Stimulated activated CD8-positive, alpha-beta memory T cell treated with anti-CD3 and anti-CD28 coated beads, Interleukin-15, amount 100 ng/mL, for 1 hour (primary cell): ENCODE results near the gene RUSC1.
"Not testable (repeated sequence)": the region's sequence is repeated elsewhere in the genome, so short reads cannot be mapped to it uniquely, and the experiment has no call there.

Experiments
- DNase-seq: peaks from one replicate; pipeline ENCODE4 v3.0.0-alpha.2; 2020; ENCODE audit warnings: low read depth

RUSC1 gene

DNA sequence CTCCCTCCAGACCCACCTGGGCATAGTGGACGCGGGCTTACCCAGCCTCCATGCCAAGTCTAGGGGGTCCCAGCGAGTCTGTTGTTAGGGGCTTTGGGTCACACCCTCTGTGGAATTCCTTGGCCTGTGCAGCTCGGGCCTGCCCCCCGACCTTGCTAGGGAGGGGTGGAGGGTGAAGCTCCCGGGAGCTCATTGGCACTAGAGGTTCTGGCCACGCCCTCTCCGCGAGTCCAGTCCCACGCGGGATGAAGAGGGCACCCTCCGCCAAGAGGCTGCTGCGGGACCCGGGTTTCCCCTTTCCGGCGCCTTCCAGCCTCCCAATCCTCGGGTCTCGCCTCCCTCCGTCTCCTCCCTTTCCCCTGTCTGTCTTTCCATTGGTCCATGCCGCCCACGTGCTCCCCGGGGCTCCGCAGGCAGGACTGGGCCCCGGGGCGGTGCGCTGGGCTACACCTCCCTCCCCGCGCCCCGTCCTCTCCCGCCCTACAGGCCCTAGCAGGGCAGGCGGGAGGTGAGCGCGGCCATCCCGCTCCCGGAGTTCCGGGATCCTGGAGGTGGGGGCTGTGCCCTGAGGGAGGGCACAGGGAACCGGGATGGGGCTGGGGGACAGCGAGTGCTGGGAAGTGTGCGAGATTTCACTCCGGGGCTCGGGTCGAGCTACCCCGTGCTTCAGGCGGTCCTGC is 3.5 kb downstream of the RUSC1 start:
- peak; percentile 66 for DNase-seq

DNA sequence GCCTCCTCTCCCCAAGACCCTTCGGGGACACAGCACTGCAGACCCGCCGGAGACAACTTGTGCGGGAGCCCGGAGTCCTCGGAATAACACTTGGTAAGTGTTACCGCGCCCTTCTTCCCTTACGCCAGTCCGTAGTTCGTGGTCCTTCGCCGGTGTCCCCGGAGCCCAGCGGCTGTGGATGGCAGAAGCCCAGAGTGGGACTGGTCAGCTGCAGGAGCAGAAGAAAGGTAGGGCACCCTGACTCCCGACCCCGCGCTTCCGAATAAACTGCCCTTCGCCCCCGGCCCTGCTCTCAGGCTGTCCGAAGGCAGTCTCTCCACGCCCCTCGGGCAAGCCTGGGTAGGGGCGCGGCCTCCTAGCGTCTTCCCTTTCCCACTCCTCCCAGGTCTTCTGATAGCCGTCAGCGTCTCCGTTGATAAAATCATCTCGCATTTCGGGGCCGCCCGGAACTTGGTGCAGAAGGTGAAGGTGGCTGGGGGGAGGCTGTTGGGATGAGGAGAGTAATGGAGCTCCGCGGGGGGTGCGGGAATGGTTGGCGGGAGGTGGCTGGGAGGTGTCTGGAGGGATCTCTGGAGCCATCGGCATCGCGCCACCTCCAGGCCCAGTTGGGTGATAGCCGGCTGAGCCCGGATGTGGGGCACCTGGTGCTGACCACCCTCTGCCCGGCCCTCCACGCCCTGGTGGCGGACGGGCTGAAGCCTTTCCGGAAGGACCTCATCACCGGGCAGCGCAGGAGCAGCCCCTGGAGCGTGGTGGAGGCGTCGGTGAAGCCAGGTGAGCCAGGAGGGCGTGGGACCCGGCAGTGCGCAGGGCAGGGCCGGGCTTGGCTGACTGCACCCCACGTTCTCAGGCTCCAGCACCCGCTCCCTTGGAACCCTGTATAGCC is 4.3 kb downstream of the RUSC1 start:
- no peak for DNase-seq

DNA sequence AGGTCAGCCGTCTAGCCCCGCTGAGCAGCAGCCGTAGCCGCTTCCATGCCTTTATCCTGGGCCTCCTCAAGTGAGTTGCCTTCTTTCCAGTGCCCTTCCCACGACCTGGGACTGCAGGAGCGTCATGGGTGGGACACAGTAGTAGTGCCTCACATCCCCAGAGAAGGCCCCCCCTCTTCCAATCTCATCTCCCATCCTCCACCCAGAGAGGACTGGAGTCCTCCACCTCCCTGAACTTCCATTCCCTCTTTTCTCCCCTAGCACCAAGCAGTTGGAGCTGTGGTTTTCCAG is 4.9 kb downstream of the RUSC1 start:
- no peak for DNase-seq

DNA sequence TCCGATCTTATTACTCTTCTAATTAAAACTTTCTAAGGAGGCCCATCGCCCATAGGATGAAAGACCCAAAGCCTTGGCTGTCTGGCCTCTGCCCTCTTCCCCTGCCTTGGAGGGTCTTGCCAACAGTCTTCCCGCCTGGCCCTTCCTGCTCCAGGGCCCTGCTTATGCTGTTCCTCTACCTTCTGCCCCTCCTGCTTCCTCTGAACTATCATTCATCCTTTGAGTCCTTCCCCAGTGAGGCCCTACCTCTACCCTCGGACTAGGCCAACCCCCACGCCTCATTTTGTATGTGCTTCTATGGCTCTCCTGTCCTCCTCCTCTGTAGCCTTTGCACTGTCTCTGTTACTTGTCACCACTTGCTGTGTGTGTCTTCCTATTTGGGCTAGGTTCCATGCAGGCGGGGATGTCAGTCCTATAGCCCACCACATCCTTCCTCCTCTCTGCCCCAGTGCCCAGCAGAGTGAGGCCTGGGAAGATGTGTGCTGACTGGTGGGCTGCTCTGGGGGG is 5.4 kb downstream of the RUSC1 start:
- no peak for DNase-seq

DNA sequence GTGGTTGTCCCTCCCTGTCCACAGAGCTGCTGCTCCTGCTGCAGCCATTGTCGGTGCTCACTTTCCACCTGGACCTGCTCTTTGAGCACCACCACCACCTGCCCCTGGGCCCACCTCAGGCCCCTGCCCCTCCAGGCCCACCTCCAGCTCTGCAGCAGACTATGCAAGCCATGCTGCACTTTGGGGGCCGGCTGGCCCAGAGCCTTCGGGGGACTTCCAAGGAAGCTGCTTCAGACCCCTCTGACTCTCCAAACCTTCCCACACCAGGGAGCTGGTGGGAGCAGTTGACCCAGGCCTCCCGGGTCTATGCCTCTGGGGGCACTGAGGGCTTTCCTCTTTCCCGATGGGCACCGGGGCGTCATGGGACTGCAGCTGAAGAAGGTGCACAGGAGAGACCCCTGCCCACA is 5.9 kb downstream of the RUSC1 start:
- no peak for DNase-seq

DNA sequence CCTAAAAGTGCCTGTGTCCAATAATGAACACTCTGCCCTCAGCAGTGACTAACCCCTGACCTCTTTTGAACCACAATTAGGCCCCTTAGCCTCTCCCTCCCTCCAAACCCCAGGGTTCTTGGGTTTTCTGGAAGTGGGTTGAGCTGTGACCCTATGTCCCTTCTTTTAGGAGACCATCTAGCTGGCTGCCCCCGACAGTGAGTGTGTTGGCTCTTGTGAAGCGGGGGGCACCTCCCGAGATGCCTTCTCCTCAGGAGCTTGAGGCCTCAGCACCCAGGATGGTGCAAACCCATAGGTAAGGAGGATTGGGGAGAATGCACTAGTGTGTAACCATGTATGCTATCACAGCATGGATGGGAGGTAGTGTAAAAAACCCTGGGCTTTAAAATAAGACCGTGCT is 7.3 kb downstream of the RUSC1 start:
- no peak for DNase-seq

DNA sequence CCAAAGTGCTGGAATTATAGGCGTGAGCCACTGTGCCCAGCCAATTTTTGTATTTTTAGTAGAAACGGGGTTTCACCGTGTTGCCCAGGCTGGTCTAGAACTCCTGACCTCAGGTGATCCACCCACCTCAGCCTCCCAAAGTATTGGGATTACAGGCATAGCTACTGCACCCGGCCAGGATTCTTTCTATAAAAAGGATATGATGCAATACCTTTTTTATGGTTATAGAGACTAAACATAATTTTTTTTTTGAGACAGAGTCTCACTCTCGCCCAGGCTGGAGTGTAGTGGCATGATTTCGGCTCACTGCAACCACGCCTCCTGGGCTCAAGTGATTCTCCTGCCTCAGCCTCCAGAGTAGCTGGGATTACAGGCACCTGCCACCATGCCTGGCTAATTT is 8.2 kb downstream of the RUSC1 start:
- not testable (repeated sequence) for DNase-seq

DNA sequence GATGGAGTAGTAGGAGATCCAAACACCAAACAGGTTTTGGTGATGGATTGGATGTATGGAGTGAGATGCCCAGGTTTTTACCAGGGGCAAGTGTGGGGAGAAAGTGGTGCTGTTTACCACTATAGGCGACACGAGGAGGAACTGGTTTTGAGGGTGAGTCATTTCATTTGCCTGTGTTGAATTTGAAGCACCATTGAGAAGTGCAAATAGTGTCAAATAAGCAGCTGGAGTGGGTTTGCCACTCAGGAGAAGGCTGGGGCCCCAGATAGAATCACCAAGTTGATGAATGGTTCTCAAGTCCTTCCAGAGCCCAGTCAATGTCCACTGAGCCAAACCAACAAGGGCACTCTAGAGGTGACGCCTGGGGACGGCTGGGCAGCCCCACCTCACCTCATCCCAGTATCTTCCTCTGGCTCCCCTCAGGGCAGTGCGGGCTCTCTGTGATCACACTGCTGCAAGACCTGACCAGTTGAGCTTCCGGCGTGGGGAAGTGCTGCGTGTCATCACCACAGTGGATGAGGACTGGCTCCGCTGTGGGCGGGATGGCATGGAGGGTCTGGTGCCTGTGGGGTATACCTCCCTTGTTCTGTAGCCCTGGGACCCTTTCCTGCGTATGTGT is 9.4 kb downstream of the RUSC1 start:
- DNase-seq, result no peak

DNA sequence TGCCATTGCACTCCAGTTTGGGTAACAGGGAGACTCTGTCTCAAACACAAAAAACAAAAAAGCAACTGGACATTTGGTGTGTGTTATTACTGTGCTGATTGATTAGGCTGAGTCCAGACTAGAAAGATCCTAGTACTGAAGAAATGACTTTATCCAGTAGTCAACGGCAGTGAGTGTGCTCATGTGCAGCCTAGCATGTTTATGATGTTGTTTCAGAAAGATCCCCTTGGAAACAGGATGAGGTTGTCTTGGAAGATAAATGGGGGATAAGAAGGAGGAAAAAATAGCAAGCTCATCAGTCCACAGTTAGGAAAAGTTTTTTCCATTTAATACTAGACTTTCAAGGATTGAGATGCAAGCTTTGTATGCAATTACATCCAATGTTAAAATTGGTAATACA is 14.3 kb downstream of the RUSC1 start:
- no peak for DNase-seq

DNA sequence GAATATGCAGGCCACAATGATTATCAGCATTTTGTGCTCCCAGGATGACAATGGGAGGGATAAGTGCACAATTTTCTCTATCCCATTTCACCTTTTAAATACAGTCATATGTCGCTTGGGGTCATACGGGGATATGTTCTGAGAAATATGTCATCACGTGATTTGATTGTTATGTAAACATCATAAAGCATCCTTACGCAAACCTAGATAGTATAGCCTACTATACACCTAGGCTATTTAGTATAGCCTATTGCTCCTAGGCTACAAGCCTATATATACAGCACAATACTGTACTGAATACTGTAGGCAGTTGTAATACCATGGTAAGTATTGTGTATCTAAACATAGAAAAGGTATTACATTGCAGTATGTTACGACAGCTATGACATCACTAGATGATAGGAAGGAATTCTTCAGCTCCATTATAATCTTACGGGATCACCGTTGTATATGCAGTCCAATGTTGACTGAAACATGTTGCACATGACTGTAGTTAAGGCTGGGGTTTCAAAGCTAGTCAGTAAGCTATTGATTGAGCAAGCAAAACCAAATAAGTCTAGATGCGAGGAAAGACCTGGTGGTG is 18.9 kb downstream of the RUSC1 start:
- DNase-seq, result no peak

DNA sequence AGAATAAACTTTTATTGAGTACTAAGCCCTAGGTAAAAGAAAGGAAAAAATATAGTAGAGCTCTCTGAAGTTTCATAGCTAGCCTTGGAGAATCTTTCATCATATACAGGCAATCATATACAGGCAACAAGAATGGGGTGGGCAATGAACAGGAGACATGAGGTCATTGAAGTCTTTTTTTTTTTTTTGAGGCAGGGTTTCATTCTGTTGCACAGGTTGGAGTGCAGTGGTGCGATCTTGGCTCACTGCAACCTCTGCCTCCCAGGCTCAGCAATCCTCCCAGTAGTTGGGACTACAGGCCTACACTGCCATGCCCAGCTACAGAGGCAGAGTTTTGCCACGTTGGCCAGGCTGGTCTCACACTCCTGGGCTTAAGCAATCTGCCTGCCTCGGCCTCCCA is 22.1 kb downstream of the RUSC1 start:
- DNase-seq, result no peak

DNA sequence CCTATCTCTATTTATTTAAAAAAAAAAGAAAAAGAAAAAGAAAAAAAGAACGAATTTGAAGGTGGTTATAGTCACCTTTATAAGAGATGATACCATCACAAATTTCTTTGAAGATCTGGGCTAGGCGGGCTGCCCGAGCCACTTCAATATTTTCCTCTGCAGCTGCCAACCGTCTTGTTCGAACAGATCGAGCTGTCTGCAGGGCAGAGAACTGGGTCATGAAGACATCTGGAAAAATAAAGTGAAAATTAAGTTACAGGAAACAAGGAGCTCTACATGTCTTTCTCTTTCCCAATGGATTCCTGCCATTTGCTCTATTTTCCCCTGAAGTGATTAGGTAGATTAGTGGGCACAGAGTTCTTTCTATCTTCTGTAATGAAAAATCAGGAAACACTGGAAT is 31.9 kb downstream of the RUSC1 start:
- DNase-seq, result no peak

DNA sequence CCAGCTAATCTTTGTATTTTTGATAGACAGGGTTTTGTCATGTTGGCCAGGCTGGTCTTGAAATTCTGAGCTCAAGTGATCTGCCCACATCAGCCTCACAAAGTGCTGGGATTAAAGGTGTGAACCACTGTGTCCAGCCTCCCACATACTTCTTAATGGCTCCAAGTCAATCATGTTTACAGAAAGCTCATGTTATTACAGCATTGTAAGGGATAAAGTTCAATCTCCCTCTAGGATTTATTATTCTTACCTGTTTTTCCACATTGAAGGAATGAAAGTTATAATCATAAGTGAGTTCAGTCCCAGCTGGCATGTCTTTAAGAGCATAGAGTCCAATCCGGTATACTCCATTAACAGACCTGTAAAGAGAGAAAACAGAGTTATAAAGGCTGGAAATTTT is 39.4 kb downstream of the RUSC1 start:
- no peak for DNase-seq

DNA sequence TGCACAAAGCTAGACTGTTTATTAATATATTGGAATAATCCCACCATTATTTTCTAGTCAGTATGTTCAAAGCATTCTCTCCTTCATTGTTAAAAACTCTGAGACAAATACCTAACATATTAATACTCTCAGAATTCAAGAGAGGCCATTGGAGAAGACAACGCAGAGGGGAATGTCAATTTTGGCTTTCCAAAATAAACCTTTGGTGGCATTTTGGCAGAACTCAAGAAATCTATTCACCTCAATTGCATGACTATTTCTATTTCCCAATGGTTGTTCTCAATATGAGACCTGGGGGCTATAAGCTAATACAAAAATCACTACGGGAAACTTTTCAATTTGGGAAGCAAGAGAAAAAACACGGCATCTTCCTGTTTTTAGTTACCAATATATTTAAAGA is 58.5 kb downstream of the RUSC1 start:
- DNase-seq, result no peak

DNA sequence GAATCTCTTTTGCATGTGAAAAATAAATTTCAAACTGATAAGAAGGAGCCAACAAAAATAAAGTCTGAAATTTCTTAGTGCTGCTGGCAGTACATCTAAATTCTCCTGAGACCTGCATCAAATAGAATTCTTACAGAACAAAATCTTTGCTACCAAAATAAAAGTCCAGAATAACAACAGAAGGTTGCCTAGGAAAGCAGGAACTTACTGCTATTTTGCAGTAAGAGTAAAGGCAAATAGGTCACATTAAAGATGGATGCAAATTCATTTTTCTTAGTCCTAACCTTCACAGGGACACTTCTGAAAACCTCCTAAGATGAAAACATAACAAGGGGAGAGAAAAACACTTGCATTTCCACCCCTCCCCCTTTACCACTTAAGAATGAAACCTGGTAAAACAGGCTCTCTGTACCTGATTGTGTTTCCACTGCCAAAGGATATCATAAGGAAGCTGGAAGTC is 59.0 kb downstream of the RUSC1 start:
- DNase-seq, result no peak
